ENCODE measurements around the gene LHFPL3.

DNA sequence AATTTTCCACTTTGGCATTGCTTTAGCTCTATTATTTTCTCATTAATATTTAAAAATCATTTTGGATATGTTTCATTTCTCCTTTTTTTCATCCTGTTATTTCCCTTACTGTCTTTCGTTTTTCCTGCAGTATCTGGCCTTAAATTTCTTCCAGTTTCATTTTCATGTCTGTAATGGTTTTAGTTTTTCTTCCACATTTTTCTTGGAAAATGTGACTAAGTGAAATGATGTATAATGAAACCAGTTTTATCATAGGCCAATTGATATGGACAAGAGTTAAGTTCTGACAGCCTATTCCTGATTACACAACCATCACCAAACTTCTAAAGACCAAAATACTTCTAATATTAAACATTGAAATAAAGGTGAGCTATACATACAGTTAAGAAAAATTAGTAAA is 158.5 kb downstream of the LHFPL3 start:
- TF ChIP-seq, protein P1, sequence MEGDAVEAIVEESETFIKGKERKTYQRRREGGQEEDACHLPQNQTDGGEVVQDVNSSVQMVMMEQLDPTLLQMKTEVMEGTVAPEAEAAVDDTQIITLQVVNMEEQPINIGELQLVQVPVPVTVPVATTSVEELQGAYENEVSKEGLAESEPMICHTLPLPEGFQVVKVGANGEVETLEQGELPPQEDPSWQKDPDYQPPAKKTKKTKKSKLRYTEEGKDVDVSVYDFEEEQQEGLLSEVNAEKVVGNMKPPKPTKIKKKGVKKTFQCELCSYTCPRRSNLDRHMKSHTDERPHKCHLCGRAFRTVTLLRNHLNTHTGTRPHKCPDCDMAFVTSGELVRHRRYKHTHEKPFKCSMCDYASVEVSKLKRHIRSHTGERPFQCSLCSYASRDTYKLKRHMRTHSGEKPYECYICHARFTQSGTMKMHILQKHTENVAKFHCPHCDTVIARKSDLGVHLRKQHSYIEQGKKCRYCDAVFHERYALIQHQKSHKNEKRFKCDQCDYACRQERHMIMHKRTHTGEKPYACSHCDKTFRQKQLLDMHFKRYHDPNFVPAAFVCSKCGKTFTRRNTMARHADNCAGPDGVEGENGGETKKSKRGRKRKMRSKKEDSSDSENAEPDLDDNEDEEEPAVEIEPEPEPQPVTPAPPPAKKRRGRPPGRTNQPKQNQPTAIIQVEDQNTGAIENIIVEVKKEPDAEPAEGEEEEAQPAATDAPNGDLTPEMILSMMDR (conservative IDR thresholded peaks at IDR 0.05; ENCODE audit: low read depth, low read length): no peak
- TF ChIP-seq EZH2 (IDR thresholded peaks at IDR 0.05; ENCODE audit: borderline replicate concordance, low read depth, low read length, poor library complexity, severe bottlenecking): no peak

All from A673 (cell line).